CD4-positive, alpha-beta T cell (primary cell): ENCODE results near the gene PTPA. TPM values are rescaled to one million over a fixed set of nuclear protein-coding genes. Genes with fewer than 3 reads are reported as not detected.

ENCODE experiments used
- ATAC-seq: fragments of 200-7000 bp; cut with Tn5 transposase; one replicate; pipeline ENCODE4 v1.10.0; 2022; ENCODE audit warnings: mild to moderate bottlenecking; ENCODE audit not compliant: poor library complexity
- CTCF ChIA-PET: fragments of 350-600 bp; sonication (Branson Sonifier 250); formaldehyde crosslinking; loops from one replicate; lab custom pipeline; 2021; ENCODE audit warnings: antibody characterized with exemption, inconsistent platforms; lab: Charles Lee
- POLR2A ChIA-PET: fragments of 350-600 bp; sonication (Branson Sonifier 250); formaldehyde crosslinking; loops from one replicate; lab custom pipeline; 2021; ENCODE audit warnings: antibody characterized with exemption, inconsistent platforms; lab: Charles Lee
- DNase-seq, 14 experiments: peaks; one replicate each; pipeline ENCODE4 v3.0.0-alpha.2; 2013 to 2020; ENCODE audit warnings: mixed read lengths in 2 of 14
- H3K27ac ChIP-seq, 2 donors: one replicate each; pipeline versions ENCODE4 v1.5.1 to v1.7.0; 2013; ENCODE audit warnings: low read length in 2 of 2, low read depth in 1 of 2, mild to moderate bottlenecking in 1 of 2
- H3K27me3 ChIP-seq, 2 experiments: 1 replicate in 1 of 2; 2 replicates in 1 of 2; pipeline versions ENCODE4 v1.6.1 to v1.7.0; 2013; ENCODE audit warnings: low read length in 2 of 2, control low read depth in 1 of 2, mild to moderate bottlenecking in 1 of 2, moderate library complexity in 1 of 2; ENCODE audit not compliant: insufficient read depth in 2 of 2, control insufficient read depth in 1 of 2
- H3K36me3 ChIP-seq: one replicate; pipeline ENCODE4 v1.6.1; 2013; ENCODE audit warnings: low read length, control low read depth; ENCODE audit not compliant: insufficient read depth
- H3K4me1 ChIP-seq: one replicate; pipeline ENCODE4 v1.6.1; 2013; ENCODE audit warnings: low read length, control low read depth; ENCODE audit not compliant: insufficient read depth
- H3K4me3 ChIP-seq: one replicate; pipeline ENCODE4 v1.5.1; 2013; ENCODE audit warnings: mild to moderate bottlenecking, low read length, moderate library complexity
- H3K9me3 ChIP-seq, 2 experiments: 1 replicate in 1 of 2; 2 replicates in 1 of 2; pipeline versions ENCODE4 v1.6.1 to v1.7.0; 2013; ENCODE audit warnings: low read length in 2 of 2, mild to moderate bottlenecking in 2 of 2, control low read depth in 1 of 2, moderate library complexity in 1 of 2; ENCODE audit not compliant: control insufficient read depth in 1 of 2, insufficient read depth in 1 of 2
- H3K27ac Mint-ChIP-seq: one replicate; pipeline ENCODE4 v1.8.0; 2020; ENCODE audit warnings: mixed read lengths
- H3K27me3 Mint-ChIP-seq: one replicate; pipeline ENCODE4 v1.8.0; 2021; ENCODE audit warnings: mixed read lengths
- H3K36me3 Mint-ChIP-seq: one replicate; pipeline ENCODE4 v1.8.0; 2021; ENCODE audit warnings: low read depth, mixed read lengths
- H3K4me1 Mint-ChIP-seq: one replicate; pipeline ENCODE4 v1.8.0; 2021; ENCODE audit warnings: low read depth, mixed read lengths
- H3K4me3 Mint-ChIP-seq: one replicate; pipeline ENCODE4 v1.8.0; 2020; ENCODE audit warnings: mild to moderate bottlenecking, mixed read lengths
- H3K9me3 Mint-ChIP-seq: one replicate; pipeline ENCODE4 v1.8.0; 2020; ENCODE audit warnings: mixed read lengths
- intact Hi-C, 2 experiments: fragments of 100-400 bp; cut with DNase I in 1 of 2; cut with micrococcal nuclease in 1 of 2; formaldehyde crosslinking; loops; one replicate each; pipeline versions ENCODE4 v1.15.1 to v1.9.0; 2023 to 2025; cut with DNase I, micrococcal nuclease
- total RNA-seq, 174 experiments: library from RNA in 2 of 174; stranded (reverse) in 2 of 174; gene quantifications; one replicate each; pipeline ENCODE4 v1.2.3 and lab custom pipeline; 2021 to 2026
- TF ChIP-seq, protein P1 (sequence below): fragments of 200-600 bp; IDR thresholded peaks from one replicate; pipeline ENCODE4 v1.8.0; 2022; ENCODE audit warnings: antibody characterized with exemption, mild to moderate bottlenecking

Gene PTPA
- total RNA-seq, 2 experiments from 2014 or later, result 21.6 to 23.3 TPM

DNA sequence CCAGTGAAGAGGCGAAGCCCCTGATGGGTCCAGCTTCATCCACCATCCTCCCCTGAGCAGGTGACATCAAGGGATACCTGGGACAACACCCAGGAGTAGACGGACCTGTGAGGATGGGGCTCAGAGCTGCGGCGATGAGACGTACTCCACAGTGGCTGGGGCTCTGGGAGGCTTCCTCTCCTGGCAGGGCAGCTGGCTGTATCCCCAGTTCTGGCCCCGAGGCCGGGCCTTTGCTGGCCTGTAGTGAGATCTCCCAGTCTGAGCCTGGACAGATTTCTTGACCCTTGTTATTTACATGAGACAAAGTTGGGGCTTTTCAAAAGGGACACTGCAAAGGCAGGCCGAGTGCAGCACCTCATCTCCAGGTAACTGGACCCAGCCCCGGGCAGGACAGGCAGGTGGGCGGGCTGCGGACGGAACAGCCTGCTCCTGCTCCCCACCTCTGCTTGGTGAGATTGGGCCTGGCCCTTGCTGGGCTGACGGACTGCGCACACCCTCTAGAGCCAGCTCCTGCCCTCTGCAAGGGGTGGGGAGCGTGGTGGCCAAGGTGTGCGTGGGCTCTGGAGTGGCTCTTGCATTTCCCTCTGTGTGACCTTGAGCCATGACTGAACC is 43.8 kb downstream of the PTPA start:
- DNase-seq, result no peak
- no peaks in the 10 kb centered on the region for H3K27me3 Mint-ChIP-seq
- no peak for ATAC-seq
- no peak overlapping the region for H3K27ac Mint-ChIP-seq
- H3K4me1 ChIP-seq, result no peaks in the 10 kb centered on the region
- H3K4me3 ChIP-seq, result no peak overlapping the region
- no peak overlapping the region for H3K4me3 Mint-ChIP-seq
- H3K36me3 ChIP-seq, result peaks cover 4% of the 10 kb centered on the region
- no peaks in the 10 kb centered on the region for H3K36me3 Mint-ChIP-seq
- no peaks in the 10 kb centered on the region for H3K4me1 Mint-ChIP-seq
- no peaks in the 10 kb centered on the region for H3K9me3 Mint-ChIP-seq
- H3K9me3 ChIP-seq, result peaks cover 0 to 4% of the 10 kb centered on the region in 2 experiments
- TF ChIP-seq, protein P1, sequence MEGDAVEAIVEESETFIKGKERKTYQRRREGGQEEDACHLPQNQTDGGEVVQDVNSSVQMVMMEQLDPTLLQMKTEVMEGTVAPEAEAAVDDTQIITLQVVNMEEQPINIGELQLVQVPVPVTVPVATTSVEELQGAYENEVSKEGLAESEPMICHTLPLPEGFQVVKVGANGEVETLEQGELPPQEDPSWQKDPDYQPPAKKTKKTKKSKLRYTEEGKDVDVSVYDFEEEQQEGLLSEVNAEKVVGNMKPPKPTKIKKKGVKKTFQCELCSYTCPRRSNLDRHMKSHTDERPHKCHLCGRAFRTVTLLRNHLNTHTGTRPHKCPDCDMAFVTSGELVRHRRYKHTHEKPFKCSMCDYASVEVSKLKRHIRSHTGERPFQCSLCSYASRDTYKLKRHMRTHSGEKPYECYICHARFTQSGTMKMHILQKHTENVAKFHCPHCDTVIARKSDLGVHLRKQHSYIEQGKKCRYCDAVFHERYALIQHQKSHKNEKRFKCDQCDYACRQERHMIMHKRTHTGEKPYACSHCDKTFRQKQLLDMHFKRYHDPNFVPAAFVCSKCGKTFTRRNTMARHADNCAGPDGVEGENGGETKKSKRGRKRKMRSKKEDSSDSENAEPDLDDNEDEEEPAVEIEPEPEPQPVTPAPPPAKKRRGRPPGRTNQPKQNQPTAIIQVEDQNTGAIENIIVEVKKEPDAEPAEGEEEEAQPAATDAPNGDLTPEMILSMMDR, result no peak
- ChIA-PET POLR2A (no interaction called here), CTCF (no interaction called here)
- intact Hi-C loops, result no loop called here
- no peaks in the 10 kb centered on the region for H3K27me3 ChIP-seq
- H3K27ac ChIP-seq, result no peak overlapping the region

DNA sequence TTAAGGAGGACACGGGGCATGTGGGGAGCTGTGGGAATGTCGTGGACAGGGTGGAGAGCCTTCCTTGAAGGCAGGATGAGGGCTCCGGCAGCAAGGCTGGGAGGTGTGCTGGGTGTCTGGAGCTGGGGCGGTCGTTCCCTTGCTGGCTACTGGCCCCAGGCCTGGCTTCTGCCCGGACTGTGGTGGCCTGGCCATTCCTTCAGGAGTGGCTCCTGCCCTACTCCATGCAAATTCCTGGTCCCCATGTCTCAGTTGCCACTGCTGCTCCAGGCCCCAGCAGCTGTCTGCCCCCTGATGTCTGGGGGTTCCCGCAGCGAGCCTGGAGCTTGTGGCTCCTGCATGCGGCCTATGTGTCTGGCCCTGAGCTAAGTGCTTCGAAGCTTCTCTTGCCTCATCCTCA is 44.9 kb downstream of the PTPA start:
- no peak overlapping the region for H3K4me3 ChIP-seq
- CTCF ChIA-PET, result no interaction called here
- DNase-seq (no peak), ATAC-seq (no peak)
- H3K27me3 ChIP-seq, result no peaks in the 10 kb centered on the region
- Mint-ChIP-seq H3K4me3 (no peak overlapping the region), H3K36me3 (no peaks in the 10 kb centered on the region), H3K4me1 (no peaks in the 10 kb centered on the region), H3K27me3 (no peaks in the 10 kb centered on the region), H3K9me3 (no peaks in the 10 kb centered on the region), H3K27ac (no peak overlapping the region)
- peaks cover 0 to 4% of the 10 kb centered on the region in 2 experiments for H3K9me3 ChIP-seq
- intact Hi-C loops, result no loop called here
- H3K36me3 ChIP-seq, result no peaks in the 10 kb centered on the region
- POLR2A ChIA-PET, result interaction anchor here (0.6 kb wide), 1 partner anchor 96 kb away, joined by 3 read pairs; no protein-coding TSS in a partner anchor
- H3K4me1 ChIP-seq, result no peaks in the 10 kb centered on the region
- no peak overlapping the region for H3K27ac ChIP-seq
- TF ChIP-seq, protein P1, result no peak

DNA sequence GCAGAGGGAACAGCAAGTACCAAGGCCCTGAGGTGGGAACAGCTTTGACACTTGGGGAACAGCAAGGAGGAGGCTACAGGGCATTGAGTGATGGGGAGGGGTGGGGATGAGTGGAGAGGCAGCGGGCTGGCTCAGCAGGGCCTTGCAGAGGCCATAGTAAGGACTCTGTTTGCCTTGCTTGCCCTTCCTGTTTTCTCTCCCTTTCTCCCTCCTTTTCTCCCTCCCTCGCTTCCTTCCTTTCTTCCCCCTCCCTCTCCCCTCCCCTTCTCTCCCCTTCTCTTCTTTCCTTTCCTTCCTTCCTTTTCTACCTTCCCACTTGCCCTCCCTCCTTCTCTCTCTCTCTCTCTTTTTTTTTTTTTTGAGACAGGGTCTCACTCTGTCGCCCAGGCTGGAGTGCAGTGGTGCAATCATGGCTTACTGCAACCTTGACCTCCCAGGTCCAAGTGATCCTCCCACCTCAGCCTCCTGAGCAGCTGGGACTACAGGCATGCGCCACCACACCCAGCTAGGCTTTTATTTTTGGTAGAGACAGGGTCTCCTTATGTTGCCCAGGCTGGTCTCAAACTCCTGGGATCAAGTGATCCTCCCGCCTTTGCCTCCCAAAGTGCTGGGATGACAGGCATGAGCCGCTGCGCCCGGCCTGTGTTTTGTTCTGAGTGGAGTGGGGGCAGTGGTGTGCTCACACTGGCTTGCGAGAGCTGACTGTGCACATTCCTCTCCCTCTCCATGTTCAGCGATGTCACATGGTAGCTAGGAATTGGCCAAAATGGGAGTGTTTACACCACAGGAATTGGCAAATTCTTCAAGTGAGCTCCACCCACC is 49.7 kb downstream of the PTPA start:
- CTCF ChIA-PET, result no interaction called here

More for the DNA sequence above, 49.7 kb downstream of the PTPA start:
- H3K27me3 ChIP-seq, result no peaks in the 10 kb centered on the region
- Mint-ChIP-seq H3K4me3 (no peak overlapping the region), H3K9me3 (no peaks in the 10 kb centered on the region), H3K4me1 (no peaks in the 10 kb centered on the region), H3K27me3 (no peaks in the 10 kb centered on the region), H3K27ac (no peak overlapping the region), H3K36me3 (no peaks in the 10 kb centered on the region)
- ATAC-seq (no peak), DNase-seq (no peak)
- intact Hi-C loops, result no loop called here
- H3K27ac ChIP-seq, result no peak overlapping the region
- no peaks in the 10 kb centered on the region for H3K4me1 ChIP-seq
- TF ChIP-seq, protein P1, result no peak
- no peaks in the 10 kb centered on the region for H3K36me3 ChIP-seq
- no peaks in the 10 kb centered on the region for H3K9me3 ChIP-seq
- POLR2A ChIA-PET, result no interaction called here
- H3K4me3 ChIP-seq, result no peak overlapping the region
